ENCODE results near the gene FOXS1. TPM values are rescaled to one million over a fixed set of nuclear protein-coding genes. Genes with fewer than 3 reads are reported as not detected.

Gene FOXS1
- total and polyA plus RNA-seq, 2 experiments from 2014 or later: 0.26 TPM; not detected in 1

DNA sequence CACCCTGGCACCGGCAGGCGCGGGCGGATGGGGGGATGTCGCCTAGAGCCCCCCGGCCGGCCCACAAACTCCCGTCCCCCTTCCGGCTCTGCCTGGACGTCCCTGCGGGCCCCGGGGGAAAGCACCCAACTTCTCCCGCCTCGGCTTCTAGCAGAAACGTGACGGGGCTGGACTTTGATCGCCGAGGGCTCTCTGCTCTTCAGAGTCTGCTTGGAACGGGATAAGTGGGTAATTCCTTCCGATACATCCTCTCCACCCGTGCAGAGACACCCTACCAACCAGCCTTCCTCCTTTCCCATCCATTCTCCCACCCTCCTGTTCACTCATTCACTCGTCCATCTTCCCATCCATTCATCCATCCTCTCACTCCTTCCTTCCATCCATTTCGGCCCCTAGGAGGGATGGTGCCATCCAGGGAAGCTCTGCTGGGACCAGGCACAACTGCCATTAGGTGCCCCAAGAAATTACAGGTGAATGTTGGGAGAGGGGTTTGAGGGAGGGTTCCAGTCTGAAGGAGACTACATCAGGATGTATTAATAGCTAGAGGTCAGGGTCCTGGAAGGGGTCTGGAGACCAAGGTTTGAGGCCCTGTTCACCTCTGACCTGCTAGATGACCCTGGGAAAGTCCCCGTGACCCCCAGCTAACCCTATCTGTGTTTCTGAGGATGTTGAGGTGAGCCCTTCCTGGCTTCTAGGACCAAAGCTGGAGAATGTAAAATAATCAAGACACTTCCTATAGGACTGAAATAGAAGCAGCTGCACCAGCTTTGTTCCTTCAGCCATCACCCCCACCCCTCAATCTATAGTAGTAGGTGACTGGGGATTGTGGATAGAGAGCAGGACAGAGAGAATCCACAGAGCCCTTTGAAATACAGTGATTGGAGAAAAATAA lies 25.6 kb upstream of the FOXS1 start:
- DNase-seq (ENCODE audit: low spot score): peak; percentile 53
- H3K79me2 ChIP-seq (replicated peaks; ENCODE audit: insufficient read depth): no peaks in the 10 kb centered on the region
- peak overlapping the region; percentile 95 for H3K4me3 ChIP-seq
- peaks cover 36% of the 10 kb centered on the region for H3K9me3 Mint-ChIP-seq
- H3K4me1 Mint-ChIP-seq: peaks cover 9% of the 10 kb centered on the region; the same call in 2 of the 3 replicates
- no peak overlapping the region for H3K27ac ChIP-seq (ENCODE audit: low read depth)
- TF ChIP-seq JUNB (IDR thresholded peaks at IDR 0.05; ENCODE audit: unreplicated experiment) (no peak), ZNF331 (CRISPR knock-in tag; IDR thresholded peaks at IDR 0.05; ENCODE audit: low read depth) (no peak), EZH2phosphoT487 (IDR thresholded peaks at IDR 0.05; ENCODE audit: unreplicated experiment) (no peak), POLR2AphosphoS5 (IDR thresholded peaks at IDR 0.05; ENCODE audit: low read depth) (no peak), EZH2 (IDR thresholded peaks at IDR 0.05; ENCODE audit: low read depth, unreplicated experiment) (peak; percentile 45), NANOG (IDR thresholded peaks at IDR 0.05; ENCODE audit: borderline replicate concordance) (no peak), ZNF462 (CRISPR knock-in tag; IDR thresholded peaks at IDR 0.05) (no peak)
- H4K20me1 ChIP-seq (replicated peaks; ENCODE audit: insufficient read depth): no peaks in the 10 kb centered on the region; the same call in 1 of the 2 replicates
- no peaks in the 10 kb centered on the region; the same call in 2 of the 3 replicates for H3K36me3 Mint-ChIP-seq (ENCODE audit: low read depth)
- H3K4me2 ChIP-seq: peak overlapping the region; percentile 99
- H3K27me3 ChIP-seq (ENCODE audit: insufficient read depth): peaks cover 65% of the 10 kb centered on the region
- H3K27me3 Mint-ChIP-seq (ENCODE audit: insufficient read depth, low read depth, poor library complexity): peaks cover 35% of the 10 kb centered on the region
- no peak overlapping the region for H3K27ac Mint-ChIP-seq
- no peaks in the 10 kb centered on the region for H3K36me3 ChIP-seq (ENCODE audit: insufficient read depth)
- peak overlapping the region; percentile 76 for H3K4me3 Mint-ChIP-seq
- H2AFZ ChIP-seq: peak overlapping the region; percentile 100
- ATAC-seq: peak; percentile 29
- peaks cover 7% of the 10 kb centered on the region; the same call in 1 of the 2 replicates for H3F3A ChIP-seq (replicated peaks; ENCODE audit: low read depth)
- H3K4me1 ChIP-seq (ENCODE audit: insufficient read depth): peaks cover 14% of the 10 kb centered on the region; the same call in 1 of the 2 replicates
- H3K9me2 ChIP-seq (ENCODE audit: insufficient read depth): no peaks in the 10 kb centered on the region
